GM21528 (cell line): ENCODE data around the gene VEZT.
"Not testable (repeated sequence)": the region's sequence is repeated elsewhere in the genome, so short reads cannot be mapped to it uniquely, and the experiment has no call there.

Experiments used
- ATAC-seq: cut with Tn5 transposase; IDR thresholded peaks from one replicate; pipeline ENCODE4 v1.9.1; 2021; ENCODE audit warnings: mild to moderate bottlenecking, moderate library complexity; ENCODE audit not compliant: unreplicated experiment, low FRiP score

VEZT gene

GRCh38 chr12:95300286-95300685, 82.7 kb downstream of the VEZT start:
- ATAC-seq, result no peak

- no peak for ATAC-seq
These were observed 85.9 kb downstream of the VEZT start for GRCh38 chr12:95303476-95303875.

DNA sequence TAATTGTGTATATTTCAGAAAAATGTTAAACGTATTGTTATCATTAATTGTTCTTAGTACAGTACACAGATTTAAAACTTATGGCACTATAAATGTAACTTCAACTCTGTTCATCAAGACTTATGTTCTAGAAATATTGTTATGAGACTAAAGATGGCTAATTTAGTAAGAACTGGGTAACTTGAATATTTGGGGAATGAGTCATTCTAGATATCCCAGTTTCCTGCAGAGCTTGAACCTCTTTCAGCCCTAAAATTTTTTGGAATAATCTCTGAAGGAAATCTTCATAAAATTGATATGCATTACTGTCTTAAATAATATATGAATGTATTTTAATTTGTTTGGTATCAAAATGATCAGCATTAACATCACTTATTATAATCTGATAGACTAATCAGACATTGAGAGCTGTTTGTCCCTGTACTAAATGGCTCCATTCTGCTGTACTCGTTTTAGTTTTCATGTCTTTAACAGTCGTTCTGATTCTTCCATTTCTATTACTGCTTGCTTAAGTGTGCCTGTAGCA, 87.1 kb downstream of the VEZT start:
- no peak for ATAC-seq

GRCh38 chr12:95312656-95313055, 95.0 kb downstream of the VEZT start:
- no peak for ATAC-seq

DNA sequence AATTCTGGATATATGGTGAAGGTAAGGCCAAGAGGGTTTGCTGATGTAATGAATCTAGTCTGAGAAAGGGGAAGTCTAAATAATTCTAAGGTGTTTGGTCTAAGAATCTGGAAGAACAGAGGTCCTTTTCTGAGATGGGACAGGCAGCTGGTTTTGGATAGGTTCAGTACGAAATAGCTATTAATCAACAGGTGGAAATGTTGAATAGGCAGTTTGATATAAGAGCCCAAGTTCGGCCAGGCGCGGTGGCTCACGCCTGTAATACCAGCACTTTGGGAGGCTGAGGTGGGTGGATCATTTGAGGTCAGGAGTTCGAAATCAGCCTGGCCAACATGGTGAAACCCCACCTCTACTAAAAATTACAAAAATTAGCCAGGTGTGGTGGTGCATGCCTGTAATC, 97.1 kb downstream of the VEZT start:
- not testable (repeated sequence) for ATAC-seq

DNA sequence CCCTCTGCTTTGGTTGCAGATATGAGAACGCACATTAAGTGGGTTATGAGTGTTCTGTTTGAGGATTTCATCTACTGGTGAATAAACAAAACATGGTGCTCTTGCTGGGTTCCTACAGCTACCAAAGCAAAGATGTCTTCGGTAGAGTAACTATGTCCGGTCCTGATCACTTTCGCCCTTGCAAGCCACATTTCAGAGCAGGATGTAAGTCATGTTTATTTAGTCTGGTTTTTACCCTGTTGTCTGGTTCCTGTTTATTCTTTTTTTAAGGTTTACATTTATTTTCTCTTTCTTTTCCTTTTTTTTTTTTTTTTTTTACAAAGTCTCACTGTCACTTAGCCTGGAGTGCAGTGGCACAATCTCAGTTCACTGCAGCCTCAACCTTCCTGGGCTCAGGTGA, 99.2 kb downstream of the VEZT start:
- ATAC-seq, result no peak

DNA sequence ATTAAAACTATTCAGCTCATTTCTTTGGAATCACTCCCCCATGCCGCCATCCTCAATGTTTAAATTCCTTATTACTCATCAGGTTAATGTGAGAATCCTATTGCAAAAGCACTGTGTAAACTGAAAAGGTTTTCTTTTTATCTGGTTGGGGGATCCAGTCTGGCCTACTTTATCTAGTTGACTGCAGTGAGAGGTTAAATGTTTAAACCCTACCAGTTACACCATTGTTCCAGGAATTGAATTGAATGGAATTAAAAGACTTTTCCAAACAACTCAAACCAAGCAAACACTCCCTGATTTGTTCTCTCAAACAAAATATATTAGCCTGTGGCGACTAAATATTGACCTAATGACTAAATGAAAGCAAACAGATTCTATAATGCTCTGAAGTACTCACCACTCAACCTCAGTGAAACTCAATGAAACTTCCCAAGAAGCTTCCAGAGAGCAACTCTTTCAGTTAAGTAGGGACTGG, 100.5 kb downstream of the VEZT start:
- ATAC-seq, result no peak

- no peak for ATAC-seq
These were observed 102.2 kb downstream of the VEZT start for GRCh38 chr12:95319694-95320331.

- no peak for ATAC-seq
These were observed 104.1 kb downstream of the VEZT start for GRCh38 chr12:95321516-95322246.

- ATAC-seq, result no peak
These were observed 104.7 kb downstream of the VEZT start for GRCh38 chr12:95322326-95322725.

DNA sequence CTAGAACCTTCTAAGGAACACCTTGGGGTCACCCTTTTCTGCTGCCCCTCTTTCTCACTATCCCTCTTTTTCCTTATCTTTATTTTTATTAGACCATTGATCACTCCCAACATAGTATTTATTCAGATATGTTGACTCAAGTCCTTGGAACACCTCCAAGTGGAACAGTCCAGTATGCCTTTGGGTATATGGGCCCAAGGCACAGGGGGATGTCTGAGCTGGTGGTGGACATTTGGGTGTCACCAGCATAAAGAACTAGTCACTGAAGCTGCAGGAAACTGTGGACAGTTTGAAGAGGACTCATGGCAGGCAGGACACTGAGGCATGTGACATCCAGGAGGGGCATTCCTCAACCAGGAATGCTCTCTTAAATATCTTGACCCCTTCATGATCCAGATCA, 105.6 kb downstream of the VEZT start:
- ATAC-seq, result no peak

GRCh38 chr12:95324246-95324645, 106.6 kb downstream of the VEZT start:
- not testable (repeated sequence) for ATAC-seq

GRCh38 chr12:95325501-95325900, 107.9 kb downstream of the VEZT start:
- no peak for ATAC-seq

DNA sequence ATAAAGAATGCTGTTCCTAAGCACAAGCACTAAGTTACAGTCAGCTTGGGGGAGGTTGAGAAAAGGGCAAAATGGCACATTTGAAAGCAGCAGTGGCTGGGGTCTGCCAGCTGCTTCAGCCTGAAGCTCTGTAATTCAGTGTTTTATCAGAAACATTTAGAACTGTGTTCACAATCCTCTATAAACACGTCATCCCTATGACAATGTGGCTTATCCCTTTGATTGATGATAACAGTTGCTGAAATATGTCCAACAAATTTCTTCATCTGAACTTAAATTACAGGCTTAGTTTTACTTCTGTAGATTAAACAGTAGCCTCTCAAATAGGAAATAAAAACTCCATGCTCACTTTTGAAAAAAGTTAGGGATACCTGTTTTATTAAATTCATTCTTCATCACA, 108.8 kb downstream of the VEZT start:
- no peak for ATAC-seq

DNA sequence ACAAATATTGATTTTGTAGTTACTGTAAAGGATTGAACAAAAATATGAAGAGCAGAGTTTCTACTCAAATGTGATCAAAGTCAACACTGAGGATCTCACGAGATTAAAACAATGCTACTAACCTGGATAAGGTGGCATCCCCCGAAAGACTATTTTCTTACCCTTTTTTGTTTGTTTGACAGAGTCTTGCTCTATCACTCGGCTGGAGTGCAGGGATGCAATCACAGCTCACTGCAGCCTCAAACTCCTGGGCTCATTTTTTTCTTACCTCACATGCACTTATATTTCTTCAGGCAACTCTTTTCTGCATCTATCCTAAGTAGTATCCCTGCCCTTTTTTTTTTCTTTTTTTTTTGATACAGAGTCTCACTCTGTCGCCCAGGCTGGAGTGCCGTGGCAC, 109.2 kb downstream of the VEZT start:
- ATAC-seq, result no peak

DNA sequence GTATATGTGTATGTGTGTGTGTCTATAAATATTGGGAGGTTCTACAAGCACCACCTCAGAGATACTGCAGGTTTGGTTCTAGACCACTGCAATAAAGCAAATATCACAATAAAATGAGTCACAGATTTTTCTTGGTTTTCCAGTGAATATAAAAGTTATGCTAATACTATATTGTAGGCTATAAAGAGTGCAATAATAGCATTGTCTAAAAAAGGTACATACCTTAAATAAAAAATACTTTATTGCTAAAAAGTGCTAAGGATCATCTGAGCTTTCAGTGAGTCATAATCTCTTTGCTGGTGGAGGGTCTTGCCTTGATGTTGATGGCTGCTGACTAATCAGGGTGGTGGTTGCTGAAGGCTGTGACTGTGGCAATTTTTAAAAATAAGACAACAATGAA, 111.1 kb downstream of the VEZT start:
- ATAC-seq, result no peak

- ATAC-seq, result no peak
These were observed 118.3 kb downstream of the VEZT start for GRCh38 chr12:95335948-95336347.

DNA sequence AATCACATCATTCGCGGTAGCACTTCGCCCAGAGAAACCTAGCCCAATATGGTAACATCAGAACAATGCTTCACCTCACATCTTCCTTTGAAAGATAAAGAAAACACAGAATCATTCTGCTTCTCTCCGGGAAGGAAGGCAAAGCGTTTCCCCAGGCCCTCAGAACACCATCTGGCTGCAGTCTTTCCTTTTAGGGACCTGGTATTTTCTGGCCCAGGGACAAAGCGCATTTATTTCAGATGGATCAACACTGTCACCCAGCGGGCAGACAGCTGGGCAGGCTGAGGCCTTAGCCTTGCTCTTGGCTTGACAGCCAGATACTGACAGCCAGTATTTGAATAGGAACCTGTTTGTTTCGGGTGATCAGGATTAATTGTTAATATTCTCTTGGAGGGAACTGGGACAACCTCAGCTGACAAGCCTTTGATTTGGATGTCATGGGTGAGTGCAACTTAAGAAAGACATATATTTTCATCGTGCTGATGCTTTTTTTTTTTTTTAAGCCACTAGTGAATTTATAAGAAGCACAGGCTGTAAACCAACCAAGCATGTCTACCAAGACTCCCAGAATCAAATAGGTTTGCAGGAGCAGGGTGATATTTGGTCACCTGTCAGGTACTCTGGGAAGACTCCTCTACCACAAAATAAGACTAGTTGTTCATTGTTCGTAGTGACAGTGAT, 118.9 kb downstream of the VEZT start:
- ATAC-seq, result no peak

- no peak for ATAC-seq
These were observed 119.5 kb downstream of the VEZT start for GRCh38 chr12:95337146-95337545.

GRCh38 chr12:95339086-95339788, 121.6 kb downstream of the VEZT start:
- ATAC-seq, result no peak

DNA sequence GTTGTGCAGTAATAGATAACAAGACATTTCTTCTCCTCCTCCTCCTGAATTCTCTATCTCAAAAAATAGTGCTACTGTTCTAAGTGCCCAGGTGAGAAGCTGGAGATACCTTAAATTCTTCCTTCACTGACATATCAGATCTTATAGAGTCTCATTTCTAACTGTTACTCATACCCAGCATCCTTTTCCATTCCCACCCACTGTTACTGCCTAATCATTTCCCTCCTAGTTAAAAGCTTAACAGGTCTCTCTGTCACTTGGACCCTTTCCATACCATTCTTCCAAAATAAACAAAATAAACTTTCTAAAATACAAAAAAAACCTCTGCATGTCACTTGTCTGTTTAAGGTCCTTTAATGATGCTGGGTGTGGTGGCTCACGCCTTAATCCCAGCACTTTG, 124.4 kb downstream of the VEZT start:
- ATAC-seq, result no peak
